ENCODE data around the gene TNRC6C.

Gene TNRC6C

DNA sequence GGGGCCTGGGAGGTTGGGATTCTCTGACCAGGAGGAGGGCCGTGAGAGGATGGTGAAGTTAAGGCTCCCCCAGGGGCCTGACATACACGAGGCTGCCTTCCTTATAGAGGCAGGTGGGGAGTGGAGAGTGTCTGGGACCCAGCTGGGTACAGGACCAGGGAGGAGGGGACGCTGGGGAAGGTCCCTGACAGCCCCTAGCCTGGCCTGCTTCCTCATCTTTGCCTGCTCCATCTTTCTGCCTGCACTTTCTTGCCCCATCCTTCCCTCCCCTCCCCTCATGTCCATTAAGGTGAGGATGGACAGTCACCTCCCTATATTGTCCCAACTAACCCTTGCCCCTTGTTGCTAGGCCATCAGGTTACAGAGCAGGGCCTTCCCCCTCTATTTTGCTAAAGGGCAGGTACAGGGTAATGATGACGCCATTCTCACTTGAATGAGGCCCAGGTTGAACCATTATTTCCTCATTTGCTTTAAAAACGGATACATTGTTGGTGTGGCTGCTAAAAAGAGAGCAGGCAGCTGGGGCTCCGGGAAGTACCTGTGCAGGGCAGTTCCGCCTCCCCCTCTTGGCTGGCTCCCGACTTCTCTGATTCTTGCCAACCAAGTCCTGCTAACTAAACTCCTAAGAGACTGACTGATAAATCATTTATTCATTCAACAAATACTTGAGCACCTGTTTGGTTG, 189.0 kb downstream of the TNRC6C start:
- DNase-seq (ENCODE audit: low read depth): no peak
- TF ChIP-seq, protein P1, sequence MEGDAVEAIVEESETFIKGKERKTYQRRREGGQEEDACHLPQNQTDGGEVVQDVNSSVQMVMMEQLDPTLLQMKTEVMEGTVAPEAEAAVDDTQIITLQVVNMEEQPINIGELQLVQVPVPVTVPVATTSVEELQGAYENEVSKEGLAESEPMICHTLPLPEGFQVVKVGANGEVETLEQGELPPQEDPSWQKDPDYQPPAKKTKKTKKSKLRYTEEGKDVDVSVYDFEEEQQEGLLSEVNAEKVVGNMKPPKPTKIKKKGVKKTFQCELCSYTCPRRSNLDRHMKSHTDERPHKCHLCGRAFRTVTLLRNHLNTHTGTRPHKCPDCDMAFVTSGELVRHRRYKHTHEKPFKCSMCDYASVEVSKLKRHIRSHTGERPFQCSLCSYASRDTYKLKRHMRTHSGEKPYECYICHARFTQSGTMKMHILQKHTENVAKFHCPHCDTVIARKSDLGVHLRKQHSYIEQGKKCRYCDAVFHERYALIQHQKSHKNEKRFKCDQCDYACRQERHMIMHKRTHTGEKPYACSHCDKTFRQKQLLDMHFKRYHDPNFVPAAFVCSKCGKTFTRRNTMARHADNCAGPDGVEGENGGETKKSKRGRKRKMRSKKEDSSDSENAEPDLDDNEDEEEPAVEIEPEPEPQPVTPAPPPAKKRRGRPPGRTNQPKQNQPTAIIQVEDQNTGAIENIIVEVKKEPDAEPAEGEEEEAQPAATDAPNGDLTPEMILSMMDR (IDR thresholded peaks at IDR 0.05; ENCODE audit: control insufficient read depth, extremely low read depth, insufficient read depth): no peak
- H3K4me3 ChIP-seq (ENCODE audit: low read depth, low read length): no peak overlapping the region

DNA sequence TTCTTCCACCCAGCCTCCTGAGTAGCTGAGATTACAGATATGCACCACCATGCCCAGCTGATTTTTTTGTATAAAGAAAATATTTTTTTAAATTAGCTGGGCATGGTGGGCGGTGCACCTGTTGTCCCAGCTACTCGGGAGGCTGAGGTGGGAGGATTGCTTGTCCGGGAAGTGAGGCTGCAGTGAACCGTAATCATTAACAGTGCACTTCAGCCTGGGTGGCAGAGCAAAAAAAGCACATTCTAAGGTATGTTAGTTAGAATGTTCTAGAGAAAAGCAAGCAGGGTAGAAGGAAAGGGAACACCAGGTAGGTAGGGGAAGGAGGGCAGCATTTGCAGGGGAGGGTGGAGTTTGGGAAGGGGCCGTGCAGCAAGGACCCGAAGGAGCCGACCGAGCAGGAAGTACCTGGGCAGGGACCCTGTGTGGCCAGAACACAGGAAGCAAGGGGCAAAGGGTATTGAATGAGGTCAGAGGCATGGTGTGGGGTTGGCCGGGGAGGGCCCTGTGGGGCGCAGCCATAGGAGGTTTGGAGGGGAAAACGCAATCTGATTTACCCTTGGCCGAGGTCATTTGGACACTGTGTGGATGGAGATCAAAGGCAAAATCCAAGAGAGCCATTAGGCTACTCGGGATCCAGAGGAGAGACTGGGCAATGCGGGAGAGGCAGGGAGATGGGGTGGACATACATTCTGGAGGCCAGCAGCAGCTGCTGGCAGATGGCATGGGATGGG, 189.9 kb downstream of the TNRC6C start:
- no peak for DNase-seq (ENCODE audit: low read depth)
- H3K4me3 ChIP-seq (ENCODE audit: low read depth, low read length): no peak overlapping the region
- TF ChIP-seq, protein P1 (IDR thresholded peaks at IDR 0.05; ENCODE audit: control insufficient read depth, extremely low read depth, insufficient read depth): no peak

DNA sequence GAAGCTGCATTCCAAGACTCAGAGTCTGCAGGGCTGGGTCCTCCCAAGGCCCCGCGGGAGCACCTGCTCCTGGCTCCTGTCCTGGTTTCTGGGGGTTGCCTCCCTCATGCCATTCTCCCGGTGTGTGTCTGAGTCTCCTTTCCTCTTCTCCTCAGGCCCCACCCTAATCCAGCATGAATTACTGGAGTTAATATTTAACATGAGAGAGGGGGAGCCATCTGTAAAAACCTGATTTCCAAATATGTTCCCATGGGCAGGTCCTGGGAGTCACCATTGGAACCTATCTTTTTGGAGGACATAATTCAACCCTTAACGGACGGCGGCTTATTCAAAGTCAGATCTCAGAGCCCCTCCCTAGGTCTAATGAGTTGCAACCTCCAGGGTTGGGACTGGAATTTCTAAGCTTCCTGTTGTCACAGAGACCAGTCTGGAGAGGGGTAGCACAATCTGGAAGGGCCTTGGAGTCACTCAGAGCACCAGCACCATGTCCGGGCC, 193.1 kb downstream of the TNRC6C start:
- no peak overlapping the region for H3K4me3 ChIP-seq (ENCODE audit: low read depth, low read length)
- DNase-seq (ENCODE audit: low read depth): no peak

DNA sequence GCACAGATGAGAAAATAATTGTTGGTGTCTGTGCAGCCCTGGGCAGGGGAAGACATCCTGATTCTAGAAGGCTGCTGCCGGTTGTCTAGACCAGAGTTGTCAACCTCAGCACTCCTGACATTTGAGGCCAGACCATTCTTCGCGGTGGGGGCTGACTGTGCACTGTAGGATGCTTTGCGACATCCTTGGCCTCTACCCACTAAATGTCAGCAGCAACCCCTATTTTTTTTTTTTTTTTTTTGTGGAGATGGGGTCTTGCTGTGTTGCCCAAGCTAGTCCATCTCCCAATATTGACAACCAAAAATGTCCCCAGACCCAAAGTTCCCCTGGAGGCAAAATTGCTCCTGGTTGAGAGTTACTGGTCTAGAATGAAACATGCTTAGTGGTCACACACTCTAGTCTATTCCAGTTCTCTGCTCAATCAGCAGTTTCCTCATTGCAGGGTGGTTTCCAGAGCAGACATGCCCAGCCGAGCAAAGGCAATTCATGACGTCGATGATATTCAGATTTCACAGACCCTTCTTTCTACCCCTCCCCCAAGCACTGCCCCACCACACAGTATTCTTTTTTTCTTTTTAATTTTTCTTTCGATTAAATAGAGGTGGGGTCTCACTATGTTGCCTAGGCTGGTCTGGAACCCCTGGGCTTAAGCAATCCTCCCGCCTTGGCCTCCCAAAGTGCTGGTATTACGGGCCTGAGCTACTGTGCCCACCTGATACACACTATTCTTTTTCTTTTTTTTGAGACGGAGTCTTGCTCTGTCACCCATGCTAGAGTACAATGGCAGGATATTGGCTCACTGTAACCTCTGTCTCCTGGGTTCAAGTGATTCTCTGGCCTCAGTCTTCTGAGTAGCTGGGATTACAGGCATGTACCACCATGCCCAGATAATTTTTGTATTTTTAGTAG, 196.7 kb downstream of the TNRC6C start:
- TF ChIP-seq, protein P1 (IDR thresholded peaks at IDR 0.05; ENCODE audit: control insufficient read depth, extremely low read depth, insufficient read depth): no peak
- no peak overlapping the region for H3K4me3 ChIP-seq (ENCODE audit: low read depth, low read length)
- DNase-seq (ENCODE audit: low read depth): no peak

More for the DNA sequence above, 193.1 kb downstream of the TNRC6C start:
- TF ChIP-seq, protein P1 (IDR thresholded peaks at IDR 0.05; ENCODE audit: control insufficient read depth, extremely low read depth, insufficient read depth): no peak

All from LNCaP clone FGC (cell line).